ENCODE measurements around the gene PNMA8B. TPM values are rescaled to one million over a fixed set of nuclear protein-coding genes. Genes with fewer than 3 reads are reported as not detected.

The PNMA8B gene
- total and polyA plus RNA-seq, 12 donors: 7.6 to 63.4 (median 29.3) TPM

GRCh38 chr19:46447006-46447405 lies 48.7 kb downstream of the PNMA8B start:
- Histone ChIP-seq H3K4me3 (no peak overlapping the region), H3K27me3 (no peaks in the 10 kb centered on the region), H3K4me1 (replicated peaks in 1 of 2) (peaks cover 11 to 17% of the 10 kb centered on the region in 2 donors), H3K9me3 (replicated peaks in 1 of 3) (no peaks in the 10 kb centered on the region), H3K27ac (no peak overlapping the region), H3K36me3 (replicated peaks in 1 of 2) (no peaks in the 10 kb centered on the region)
- DNase-seq: no peak
- TF ChIP-seq POLR2A (IDR thresholded peaks at IDR 0.05): no peak
- TF ChIP-seq, protein P1, sequence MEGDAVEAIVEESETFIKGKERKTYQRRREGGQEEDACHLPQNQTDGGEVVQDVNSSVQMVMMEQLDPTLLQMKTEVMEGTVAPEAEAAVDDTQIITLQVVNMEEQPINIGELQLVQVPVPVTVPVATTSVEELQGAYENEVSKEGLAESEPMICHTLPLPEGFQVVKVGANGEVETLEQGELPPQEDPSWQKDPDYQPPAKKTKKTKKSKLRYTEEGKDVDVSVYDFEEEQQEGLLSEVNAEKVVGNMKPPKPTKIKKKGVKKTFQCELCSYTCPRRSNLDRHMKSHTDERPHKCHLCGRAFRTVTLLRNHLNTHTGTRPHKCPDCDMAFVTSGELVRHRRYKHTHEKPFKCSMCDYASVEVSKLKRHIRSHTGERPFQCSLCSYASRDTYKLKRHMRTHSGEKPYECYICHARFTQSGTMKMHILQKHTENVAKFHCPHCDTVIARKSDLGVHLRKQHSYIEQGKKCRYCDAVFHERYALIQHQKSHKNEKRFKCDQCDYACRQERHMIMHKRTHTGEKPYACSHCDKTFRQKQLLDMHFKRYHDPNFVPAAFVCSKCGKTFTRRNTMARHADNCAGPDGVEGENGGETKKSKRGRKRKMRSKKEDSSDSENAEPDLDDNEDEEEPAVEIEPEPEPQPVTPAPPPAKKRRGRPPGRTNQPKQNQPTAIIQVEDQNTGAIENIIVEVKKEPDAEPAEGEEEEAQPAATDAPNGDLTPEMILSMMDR (IDR thresholded peaks at IDR 0.05): no peak
- intact Hi-C loops (cut with DNase I): no loop called here
- WGBS, 4 donors: 46 to 59% (median 47%) methylated on average over 3 of the region's 3 CpGs

GRCh38 chr19:46446021-46446420 lies 49.6 kb downstream of the PNMA8B start:
- TF ChIP-seq POLR2A (IDR thresholded peaks at IDR 0.05): no peak
- TF ChIP-seq, protein P1 (IDR thresholded peaks at IDR 0.05): no peak
- no peak overlapping the region for H3K4me3 ChIP-seq
- intact Hi-C loops (cut with DNase I): no loop called here

DNA sequence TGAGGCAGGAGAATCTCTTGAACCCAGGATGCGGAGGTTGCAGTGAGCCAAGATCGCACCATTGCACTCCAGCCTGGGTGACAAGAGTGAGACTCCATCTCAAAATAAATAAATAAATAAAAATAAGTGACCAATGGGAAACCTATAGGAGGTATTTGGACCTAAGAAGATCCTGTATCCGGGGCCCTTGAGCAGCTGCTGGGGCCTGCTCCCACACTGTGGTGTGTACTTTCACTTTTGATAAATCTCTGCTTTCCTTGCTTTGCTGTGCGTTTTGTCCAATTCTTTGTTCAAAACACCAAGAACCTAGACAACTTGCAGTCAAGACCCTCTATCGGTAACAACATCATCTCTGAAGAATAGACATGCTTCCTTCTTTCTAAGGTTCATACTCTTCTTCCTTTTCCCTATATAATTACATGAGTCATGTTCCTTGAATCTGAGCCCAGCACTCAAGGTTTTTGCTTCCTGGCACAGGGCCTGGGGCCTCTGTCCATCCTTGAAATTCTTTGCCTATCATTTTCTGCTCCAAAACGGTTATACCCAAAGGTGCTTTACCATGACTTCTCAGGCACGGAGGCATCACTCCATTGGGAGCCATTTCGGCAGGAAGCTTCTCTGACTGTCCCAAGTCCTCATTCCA lies 52.7 kb downstream of the PNMA8B start:
- Histone ChIP-seq H3K27me3 (no peaks in the 10 kb centered on the region), H3K27ac (peak overlapping the region; percentile 31 to 68 (median 56)), H3K9me3 (replicated peaks in 1 of 3) (no peaks in the 10 kb centered on the region), H3K36me3 (replicated peaks in 1 of 2) (no peaks in the 10 kb centered on the region), H3K4me3 (peak overlapping the region in 1 of 4 donors; percentile 26), H3K4me1 (replicated peaks in 1 of 2) (peaks cover 16 to 26% of the 10 kb centered on the region in 2 donors)
- intact Hi-C loops (cut with DNase I): no loop called here
- WGBS, 4 donors: 38 to 49% (median 41%) methylated on average over 8 of the region's 8 CpGs
- TF ChIP-seq, protein P1 (IDR thresholded peaks at IDR 0.05): no peak
- TF ChIP-seq POLR2A (IDR thresholded peaks at IDR 0.05): no peak
- peak; percentile 72 to 91 (median 85) for DNase-seq

More at GRCh38 chr19:46446021-46446420, 49.6 kb downstream of the PNMA8B start:
- Histone ChIP-seq H3K4me1 (replicated peaks in 1 of 2) (peaks cover 16 to 26% of the 10 kb centered on the region in 2 donors), H3K27me3 (no peaks in the 10 kb centered on the region), H3K9me3 (replicated peaks in 1 of 3) (no peaks in the 10 kb centered on the region), H3K27ac (no peak overlapping the region), H3K36me3 (replicated peaks in 1 of 2) (no peaks in the 10 kb centered on the region)
- WGBS, 4 donors: 85 to 90% (median 88%) methylated on average over 15 of the region's 15 CpGs
- no peak for DNase-seq

GRCh38 chr19:46441866-46442265 lies 53.8 kb downstream of the PNMA8B start:
- TF ChIP-seq, protein P1 (IDR thresholded peaks at IDR 0.05): no peak
- no peak for TF ChIP-seq POLR2A (IDR thresholded peaks at IDR 0.05)
- H3K36me3 ChIP-seq (replicated peaks in 1 of 2): no peaks in the 10 kb centered on the region
- peak overlapping the region in 4 of 5 donors; percentile 18 to 68 (median 60) for H3K27ac ChIP-seq
- H3K4me1 ChIP-seq (replicated peaks in 1 of 2): peaks cover 16 to 26% of the 10 kb centered on the region in 2 donors
- H3K4me3 ChIP-seq: no peak overlapping the region
- no peak for DNase-seq
- 21 to 28% (median 23%) methylated on average over 1 of the region's 1 CpG for WGBS, 4 donors
- no peaks in the 10 kb centered on the region for H3K27me3 ChIP-seq
- intact Hi-C loops (cut with DNase I): no loop called here
- no peaks in the 10 kb centered on the region for H3K9me3 ChIP-seq (replicated peaks in 1 of 3)

Other genes with a start within 250 kb of the PNMA8B start
- 10 to 100 TPM in 8 of 9 donors, 1 to 10 TPM in 1; 4.4 to 67.0 (median 29.5) TPM for gene HIF3A, start 198.8 kb downstream of the PNMA8B start, total RNA-seq
- 10 to 100 TPM in 2 of 3 donors, 1 to 10 TPM in 1; 2.7 to 69.0 (median 17.2) TPM for gene HIF3A, start 198.8 kb downstream of the PNMA8B start, polyA plus RNA-seq
- 10 to 100 TPM; 56.3 to 97.6 (median 75.1) TPM for gene PPP5C, start 148.8 kb downstream of the PNMA8B start, total RNA-seq
- 100 to 1,000 TPM in 1 of 3 donors, 10 to 100 TPM in 2; 42.3 to 135 (median 75.4) TPM for gene PPP5C, start 148.8 kb downstream of the PNMA8B start, polyA plus RNA-seq
- 10 to 100 TPM; 24.1 to 74.0 (median 35.2) TPM for gene CCDC8, start 82.3 kb downstream of the PNMA8B start, total RNA-seq
- 10 to 100 TPM in 2 of 3 donors, 1 to 10 TPM in 1; 6.3 to 20.5 (median 18.8) TPM for gene CCDC8, start 82.3 kb downstream of the PNMA8B start, polyA plus RNA-seq
- gene PNMA8C, start 66.9 kb downstream of the PNMA8B start, total RNA-seq: 1 to 10 TPM; 1.5 to 4.4 (median 2.0) TPM
- 1 to 10 TPM in 2 of 3 donors, under 1 TPM in 1; 0.47 to 2.4 (median 1.4) TPM for gene PNMA8C, start 66.9 kb downstream of the PNMA8B start, polyA plus RNA-seq
- gene PNMA8A, start 24.3 kb downstream of the PNMA8B start, total RNA-seq: 10 to 100 TPM; 29.7 to 64.6 (median 46.5) TPM
- gene PNMA8A, start 24.3 kb downstream of the PNMA8B start, polyA plus RNA-seq: 10 to 100 TPM in 2 of 3 donors, 1 to 10 TPM in 1; 7.6 to 61.7 (median 14.2) TPM
- gene CALM3, start 105.5 kb upstream of the PNMA8B start, total RNA-seq: 100 to 1,000 TPM; 177 to 334 (median 271) TPM
- gene CALM3, start 105.5 kb upstream of the PNMA8B start, polyA plus RNA-seq: 100 to 1,000 TPM; 219 to 579 (median 372) TPM
- 10 to 100 TPM in 4 of 9 donors, 1 to 10 TPM in 4, under 1 TPM in 1; 0.94 to 24.8 (median 9.0) TPM for gene PTGIR, start 129.2 kb upstream of the PNMA8B start, total RNA-seq
- gene PTGIR, start 129.2 kb upstream of the PNMA8B start, polyA plus RNA-seq: 10 to 100 TPM in 2 of 3 donors, 1 to 10 TPM in 1; 2.5 to 21.1 (median 11.6) TPM
- 1 to 10 TPM in 1 of 9 donors, not detected in 8; 3.9 TPM for gene GNG8, start 140.3 kb upstream of the PNMA8B start, total RNA-seq
- gene GNG8, start 140.3 kb upstream of the PNMA8B start, polyA plus RNA-seq: not detected
- 1 to 10 TPM; 1.7 to 9.8 (median 4.0) TPM for gene DACT3, start 165.3 kb upstream of the PNMA8B start, total RNA-seq
- 1 to 10 TPM; 2.3 to 3.8 (median 2.6) TPM for gene DACT3, start 165.3 kb upstream of the PNMA8B start, polyA plus RNA-seq
- 10 to 100 TPM in 8 of 9 donors, 1 to 10 TPM in 1; 7.7 to 37.0 (median 23.7) TPM for gene PRKD2, start 221.2 kb upstream of the PNMA8B start, total RNA-seq
- gene PRKD2, start 221.2 kb upstream of the PNMA8B start, polyA plus RNA-seq: 10 to 100 TPM in 2 of 3 donors, 1 to 10 TPM in 1; 6.8 to 77.1 (median 53.7) TPM